Measurements from ENCODE around the gene BROX.

GRCh38 chr1:222769181-222769580 lies 56.8 kb downstream of the BROX start:
- TF ChIP-seq SIN3A (IDR thresholded peaks at IDR 0.05; ENCODE audit: borderline replicate concordance, insufficient read depth, low read depth, low read length) (no peak), CTCF (IDR thresholded peaks at IDR 0.05) (peak; percentile 33; the same call in 1 of the 2 replicates)
